GM19468 (cell line): ENCODE data around the gene IFIH1.

Experiments used
- ATAC-seq: cut with Tn5 transposase; IDR thresholded peaks from one replicate; pipeline ENCODE4 v1.9.1; 2021; ENCODE audit warnings: mild to moderate bottlenecking, moderate library complexity, moderate number of reproducible peaks; ENCODE audit not compliant: unreplicated experiment; ENCODE audit errors: extremely low read depth

The IFIH1 gene

GRCh38 chr2:162315938-162316337 lies 2.5 kb downstream of the IFIH1 start:
- no peak for ATAC-seq

DNA sequence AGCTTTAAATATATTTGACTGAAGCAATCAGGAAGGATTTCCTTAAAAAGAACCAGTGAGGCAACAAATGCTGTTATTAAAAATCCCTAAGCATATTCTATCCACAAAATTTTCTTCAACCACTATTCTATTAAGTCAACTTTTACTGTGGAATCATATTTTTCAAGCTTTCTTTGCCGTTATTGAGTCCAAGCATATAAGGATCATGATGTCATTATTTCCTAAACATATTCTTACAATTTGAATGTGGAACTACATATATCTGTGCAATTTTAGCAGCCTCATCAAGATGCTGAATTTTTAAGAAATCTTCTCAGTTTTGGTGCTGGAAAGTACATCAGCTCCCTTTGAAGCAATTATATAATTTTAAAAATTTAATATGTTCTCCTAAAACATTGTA lies 5.6 kb downstream of the IFIH1 start:
- no peak for ATAC-seq

GRCh38 chr2:162308747-162309503 lies 9.6 kb downstream of the IFIH1 start:
- no peak for ATAC-seq

DNA sequence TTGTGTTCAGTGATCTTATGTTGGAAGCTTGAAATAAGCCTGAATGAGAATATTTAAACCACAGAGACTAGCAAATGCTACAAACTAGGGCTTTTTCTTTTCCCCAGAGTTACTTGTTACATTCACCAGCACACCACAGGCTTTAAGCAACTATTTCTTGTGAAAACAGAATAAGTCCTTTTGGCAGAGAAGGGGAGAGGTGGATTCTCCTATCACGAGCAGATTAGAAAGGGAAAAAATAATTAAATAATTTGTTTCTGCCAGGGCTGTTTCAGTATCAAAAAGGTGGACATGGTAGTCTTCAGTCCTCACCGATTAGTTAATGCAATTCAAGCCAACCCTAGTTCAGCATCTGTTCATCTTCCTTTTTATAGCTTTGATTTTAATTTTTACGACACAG lies 12.6 kb downstream of the IFIH1 start:
- ATAC-seq, result no peak

GRCh38 chr2:162301877-162302276 lies 16.6 kb downstream of the IFIH1 start:
- ATAC-seq, result no peak

DNA sequence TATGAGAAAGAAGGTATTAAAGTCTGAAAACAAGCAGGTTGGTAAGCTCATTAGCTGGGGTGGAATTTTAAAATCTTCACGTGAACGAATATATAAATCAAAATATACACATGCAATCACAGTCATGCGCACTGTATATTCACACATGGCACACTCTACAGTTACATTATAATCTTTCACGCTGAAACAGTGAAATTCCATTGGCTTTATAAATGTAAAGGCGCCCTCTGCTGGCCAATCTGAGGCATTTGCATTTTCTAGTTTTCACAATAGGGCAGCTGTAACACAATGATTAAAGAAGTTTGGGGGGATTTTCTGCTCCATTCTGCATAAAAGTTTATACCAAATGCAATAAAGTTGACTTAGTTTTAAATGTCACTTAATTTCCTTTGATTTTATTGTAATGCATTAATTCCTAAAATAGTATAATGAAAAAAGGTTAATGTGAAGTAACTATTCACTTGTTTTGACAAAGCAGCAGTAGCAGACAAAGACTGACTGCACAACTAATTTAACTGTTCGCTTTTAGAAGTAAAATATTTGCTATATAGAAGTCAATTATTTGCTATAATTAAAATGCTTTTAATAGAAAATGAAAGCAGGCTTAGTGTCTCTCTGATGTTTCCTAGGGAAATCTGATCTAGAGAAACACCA lies 17.2 kb downstream of the IFIH1 start:
- ATAC-seq, result peak; percentile 80

DNA sequence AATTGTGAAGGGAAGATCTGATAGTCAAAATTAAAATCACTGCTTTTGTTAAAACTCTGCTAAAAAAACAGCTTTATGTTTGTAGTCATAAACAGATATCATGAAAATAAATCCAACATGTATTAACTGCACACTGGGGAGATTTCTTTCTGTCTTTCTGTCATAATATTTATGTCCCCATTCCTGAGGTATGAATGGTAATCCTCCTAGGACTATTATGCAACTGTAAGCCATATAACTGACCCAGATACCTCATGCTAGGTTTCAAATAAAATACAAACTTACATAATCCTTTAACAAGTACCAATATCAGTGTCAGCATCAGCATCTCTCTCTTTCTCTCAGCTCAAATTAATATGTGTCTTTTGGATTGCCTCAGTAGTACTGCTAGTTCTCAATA lies 18.2 kb downstream of the IFIH1 start:
- no peak for ATAC-seq

- ATAC-seq, result no peak
These were observed 19.7 kb downstream of the IFIH1 start for GRCh38 chr2:162298669-162299335.

- no peak for ATAC-seq
These were observed 20.4 kb downstream of the IFIH1 start for GRCh38 chr2:162297925-162298552.

DNA sequence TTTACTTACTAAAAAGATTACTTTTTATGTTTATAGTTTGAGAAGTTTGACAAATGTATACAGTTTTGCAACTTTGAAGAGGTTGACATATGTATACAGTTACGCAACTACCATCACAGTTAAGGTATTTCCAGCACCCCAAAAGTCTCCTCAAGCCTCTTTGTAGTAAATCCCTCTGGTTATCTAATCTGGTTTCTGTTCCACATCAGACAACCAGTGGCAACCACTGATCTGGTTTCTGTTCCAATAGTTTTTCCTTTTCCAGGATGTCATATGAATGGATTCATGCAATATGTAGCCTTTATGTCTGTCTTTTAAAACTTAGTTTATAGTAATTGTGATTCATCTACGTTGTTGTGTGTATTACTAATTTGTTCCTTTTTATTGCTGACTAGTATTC lies 23.5 kb downstream of the IFIH1 start:
- ATAC-seq, result no peak

- ATAC-seq, result no peak
These were observed 25.2 kb downstream of the IFIH1 start for GRCh38 chr2:162293122-162293786.

DNA sequence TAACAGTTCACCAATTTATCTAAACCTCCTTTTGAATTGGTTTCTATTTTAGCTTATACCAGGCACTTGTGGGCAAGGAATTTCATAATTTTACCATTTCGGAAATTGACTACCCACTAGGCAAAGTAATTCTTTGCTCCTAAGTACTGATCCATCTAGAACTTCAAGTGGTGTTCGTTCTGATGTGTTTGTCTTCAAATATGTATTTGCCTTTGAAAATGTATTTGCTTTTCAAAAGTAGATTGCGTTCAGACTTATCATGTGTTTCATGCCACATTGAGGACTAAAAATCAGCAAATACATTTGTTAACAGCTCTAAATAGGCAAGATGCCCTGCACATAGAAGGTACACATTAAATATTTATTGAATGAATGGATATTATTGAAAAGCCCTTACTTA lies 26.7 kb downstream of the IFIH1 start:
- no peak for ATAC-seq

DNA sequence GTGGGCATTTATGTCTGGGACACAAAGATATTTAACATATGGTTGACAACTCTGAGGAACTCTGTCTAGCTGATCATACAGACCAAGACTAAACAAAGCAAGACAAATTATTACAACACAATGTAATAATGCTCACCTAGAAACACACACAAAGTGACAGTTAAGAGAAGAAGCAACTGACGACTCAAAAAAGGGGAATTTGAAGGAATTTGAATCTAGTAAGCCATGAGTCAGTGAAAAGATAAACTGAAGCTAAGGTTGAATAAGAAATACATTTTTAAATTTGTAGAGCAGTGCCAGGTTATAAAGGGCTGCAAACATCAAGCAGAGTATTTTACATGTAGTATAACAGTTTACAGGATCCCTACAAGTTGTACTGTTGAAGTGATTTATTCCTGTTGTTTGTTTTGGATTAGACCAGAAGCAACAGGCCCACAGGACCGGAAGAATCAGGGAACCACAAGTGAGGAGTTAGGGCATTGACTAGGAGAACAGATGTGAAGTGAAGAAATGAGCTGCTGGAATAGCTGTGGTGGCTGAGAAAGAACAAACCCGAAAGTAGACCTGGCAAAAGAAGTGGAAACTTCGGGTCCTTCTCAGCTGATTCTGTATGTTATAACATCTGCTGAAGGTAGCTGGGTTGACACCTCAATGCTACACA lies 35.6 kb downstream of the IFIH1 start:
- no peak for ATAC-seq

DNA sequence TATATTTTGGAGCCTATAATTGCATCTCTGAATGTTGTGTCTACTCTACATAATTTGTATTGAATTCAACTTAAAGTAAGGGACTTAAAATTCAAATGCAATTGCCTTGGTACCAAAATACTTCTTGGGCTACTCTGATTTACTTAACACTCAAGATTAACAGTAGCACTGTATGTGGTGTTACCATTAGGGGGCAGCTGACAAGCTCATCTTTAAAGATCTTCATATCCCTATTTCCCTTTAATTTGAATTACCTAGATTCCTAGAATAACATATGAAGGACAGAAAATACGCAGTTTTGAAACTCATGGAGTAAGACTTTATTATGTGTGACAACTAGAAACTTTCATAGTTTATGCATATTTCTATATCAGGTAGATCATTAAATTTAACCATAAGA lies 37.8 kb downstream of the IFIH1 start:
- no peak for ATAC-seq

DNA sequence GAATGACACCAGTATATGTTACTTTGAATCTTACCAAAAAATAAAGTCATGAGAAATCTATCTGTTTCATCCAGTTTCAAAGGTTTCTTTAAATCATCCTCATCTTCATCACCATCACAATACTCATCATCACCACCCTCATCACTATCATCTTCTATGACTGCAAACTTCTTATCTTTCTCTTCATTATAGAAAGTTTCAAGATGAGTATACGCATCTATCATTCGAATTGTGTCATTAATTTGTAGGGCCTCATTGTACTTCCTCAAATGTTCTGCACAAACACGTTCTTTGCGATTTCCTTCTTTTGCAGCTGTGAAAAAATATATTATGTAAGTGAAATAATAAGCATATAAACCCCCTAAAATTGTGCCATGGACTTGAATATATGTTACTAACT lies 41.1 kb downstream of the IFIH1 start:
- no peak for ATAC-seq

GRCh38 chr2:162267996-162268395 lies 50.5 kb downstream of the IFIH1 start:
- ATAC-seq, result no peak

- ATAC-seq, result no peak
These were observed 51.0 kb downstream of the IFIH1 start for GRCh38 chr2:162267496-162267895.

- no peak for ATAC-seq
These were observed 52.1 kb downstream of the IFIH1 start for GRCh38 chr2:162266460-162266760.

DNA sequence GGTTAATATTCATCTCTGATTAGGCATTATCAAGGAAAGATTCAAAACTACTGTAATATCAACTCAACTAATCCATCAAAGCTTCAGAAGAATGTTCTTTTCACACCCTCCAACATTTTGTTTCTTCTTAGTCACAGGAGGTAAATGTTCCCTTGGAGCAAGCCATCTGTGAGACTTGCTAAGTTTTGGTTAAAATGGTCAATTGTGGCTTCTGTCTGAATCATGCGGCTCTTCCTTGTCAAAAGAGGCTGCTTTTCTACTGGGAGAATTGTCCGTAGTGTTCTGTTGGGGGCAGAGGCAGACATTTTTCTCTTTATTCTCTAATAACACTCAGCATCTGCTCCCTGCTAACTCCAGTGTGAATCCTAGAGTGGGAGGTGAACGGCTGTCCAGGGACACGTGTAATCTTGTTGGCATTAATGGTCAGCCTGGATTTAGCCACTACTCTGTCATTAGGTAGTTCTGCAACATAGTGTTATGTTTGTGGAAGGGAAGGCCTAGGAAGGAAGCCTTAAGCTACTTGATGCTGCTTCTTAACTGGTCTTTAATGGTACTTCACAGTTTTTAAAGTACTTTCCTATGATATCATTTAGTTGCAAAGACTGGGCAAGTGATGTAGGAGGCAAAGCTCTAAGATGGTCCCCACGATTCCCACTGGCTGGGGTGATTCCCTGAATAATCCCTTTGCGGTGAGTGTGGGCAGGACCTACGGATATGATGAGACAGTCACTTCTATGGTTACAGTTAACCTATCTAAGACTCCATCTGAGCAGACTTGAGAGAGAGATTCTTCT lies 52.6 kb downstream of the IFIH1 start:
- no peak for ATAC-seq
